Liver (tissue), 9 donors: ENCODE measurements around the gene SELENBP1. TPM values are rescaled to one million over a fixed set of nuclear protein-coding genes. Genes with fewer than 3 reads are reported as not detected.
A peak's percentile ranks its signal among the peaks of the same experiment; 100 is the strongest.
"Not testable (repeated sequence)": the region's sequence is repeated elsewhere in the genome, so short reads cannot be mapped to it uniquely, and the experiment has no call there.

ENCODE experiments used
- DNase-seq: peaks from one replicate; pipeline ENCODE4 v3.0.0-alpha.2; 2017; ENCODE audit warnings: low spot score
- H3K27ac ChIP-seq, 2 donors: one replicate each; pipeline ENCODE4 v1.7.0; 2013; ENCODE audit warnings: inconsistent platforms in 2 of 2, low read length in 2 of 2, control low read depth in 1 of 2, low read depth in 1 of 2, mild to moderate bottlenecking in 1 of 2
- H3K27me3 ChIP-seq, 4 donors: one replicate each; pipeline versions ENCODE4 v1.6.1 to v1.7.0; 2013; ENCODE audit warnings: low read length in 3 of 4, inconsistent platforms in 1 of 4, mild to moderate bottlenecking in 1 of 4, moderate library complexity in 1 of 4; ENCODE audit not compliant: control insufficient read depth in 4 of 4, insufficient read depth in 4 of 4
- H3K36me3 ChIP-seq, 4 donors: one replicate each; pipeline versions ENCODE4 v1.6.1 to v1.7.0; 2013; ENCODE audit warnings: low read length in 3 of 4, mild to moderate bottlenecking in 3 of 4, low read depth in 1 of 4, moderate library complexity in 1 of 4; ENCODE audit not compliant: control insufficient read depth in 4 of 4, insufficient read depth in 3 of 4
- H3K4me1 ChIP-seq, 4 donors: one replicate each; pipeline versions ENCODE4 v1.6.1 to v1.7.0; 2013; ENCODE audit warnings: low read length in 3 of 4, mild to moderate bottlenecking in 3 of 4, moderate library complexity in 1 of 4; ENCODE audit not compliant: control insufficient read depth in 4 of 4, insufficient read depth in 4 of 4
- H3K4me3 ChIP-seq, 3 donors: one replicate each; pipeline versions ENCODE4 v1.6.1 to v1.7.0; 2013; ENCODE audit warnings: low read length in 3 of 3, control low read depth in 1 of 3, low read depth in 1 of 3, mild to moderate bottlenecking in 1 of 3
- H3K9ac ChIP-seq, 2 donors: one replicate each; pipeline ENCODE4 v1.7.0; 2013; ENCODE audit warnings: low read length in 2 of 2, mild to moderate bottlenecking in 2 of 2, moderate library complexity in 2 of 2, control low read depth in 1 of 2, low read depth in 1 of 2
- H3K9me3 ChIP-seq, 4 donors: one replicate each; pipeline versions ENCODE4 v1.6.1 to v1.7.0; 2013; ENCODE audit warnings: low read length in 3 of 4; ENCODE audit not compliant: control insufficient read depth in 4 of 4
- EGR1 ChIP-seq, 2 donors: IDR thresholded peaks; 2 replicates each; pipeline ENCODE4 v1.6.1; 2016 to 2018; ENCODE audit warnings: antibody characterized with exemption in 2 of 2, low read depth in 2 of 2
- FOXA1 ChIP-seq: IDR thresholded peaks from 2 replicates; pipeline ENCODE4 v1.6.1; 2016; ENCODE audit warnings: antibody characterized with exemption
- FOXA2 ChIP-seq: IDR thresholded peaks from 2 replicates; pipeline ENCODE4 v1.6.1; 2016; ENCODE audit warnings: antibody characterized with exemption
- GABPA ChIP-seq, 2 donors: IDR thresholded peaks in 1 of 2; conservative IDR thresholded peaks in 1 of 2; 2 replicates each; pipeline ENCODE4 v1.6.1; 2016; ENCODE audit warnings: antibody characterized with exemption in 2 of 2, mild to moderate bottlenecking in 1 of 2, moderate library complexity in 1 of 2
- HNF4A ChIP-seq, 2 donors: conservative IDR thresholded peaks; 2 replicates each; pipeline ENCODE4 v1.6.1; 2016; ENCODE audit warnings: antibody characterized with exemption in 2 of 2, mild to moderate bottlenecking in 2 of 2
- HNF4G ChIP-seq: IDR thresholded peaks from 2 replicates; pipeline ENCODE4 v1.6.1; 2016; ENCODE audit warnings: antibody characterized with exemption
- JUND ChIP-seq, 2 donors: IDR thresholded peaks; 2 replicates each; pipeline ENCODE4 v1.6.1; 2016; ENCODE audit warnings: antibody characterized with exemption in 2 of 2
- NR2F2 ChIP-seq: IDR thresholded peaks from 2 replicates; pipeline ENCODE4 v1.6.1; 2016; ENCODE audit warnings: antibody characterized with exemption
- RAD21 ChIP-seq, 2 donors: IDR thresholded peaks; 2 replicates each; pipeline ENCODE4 v1.6.1; 2016; ENCODE audit warnings: antibody characterized with exemption in 2 of 2, mild to moderate bottlenecking in 2 of 2
- RXRA ChIP-seq, 2 donors: IDR thresholded peaks; 2 replicates each; pipeline ENCODE4 v1.6.1; 2017 to 2018; ENCODE audit warnings: antibody characterized with exemption in 2 of 2, mild to moderate bottlenecking in 1 of 2
- SP1 ChIP-seq: IDR thresholded peaks from 2 replicates; pipeline ENCODE4 v1.6.1; 2018; ENCODE audit warnings: antibody characterized with exemption, mild to moderate bottlenecking
- TAF1 ChIP-seq: conservative IDR thresholded peaks from 2 replicates; pipeline ENCODE4 v1.6.1; 2016; ENCODE audit warnings: antibody characterized with exemption, mild to moderate bottlenecking
- YY1 ChIP-seq: IDR thresholded peaks from 2 replicates; pipeline ENCODE4 v1.6.1; 2016; ENCODE audit warnings: antibody characterized with exemption, mild to moderate bottlenecking
- WGBS: extraction: QIAGEN DNeasy Blood & Tissue Kit; methylation state at CpG from one replicate; pipeline ENCODE4 v1.1.7; 2013; 5-methylcytosine and 5-hydroxymethylcytosine counted together
- polyA plus RNA-seq, 2 donors: library from polyadenylated mRNA; stranded (reverse) in 1 of 2; unstranded in 1 of 2; fragments of 200-250 nt in 1 of 2; fragments of >200 nt in 1 of 2; fragmentation: Nextera tagmentation in 1 of 2; extraction: Ambion mirVana in 1 of 2; gene quantifications; one replicate each; pipeline versions ENCODE4 v1.2.1 to v1.2.3, GENCODE V29; 2013 to 2015
- total RNA-seq, 2 donors: library from RNA; depleted of rRNA; stranded (reverse); fragments of >200 nt; gene quantifications; one replicate each; pipeline ENCODE4 v1.2.3, GENCODE V29; 2014
- TF ChIP-seq, protein P1 (sequence below): IDR thresholded peaks from 2 replicates; pipeline ENCODE4 v1.6.1; 2016; ENCODE audit warnings: antibody characterized with exemption
- TF ChIP-seq, protein P2 (sequence below): IDR thresholded peaks from 2 replicates; pipeline ENCODE4 v1.6.1; 2016; ENCODE audit warnings: antibody characterized with exemption
- TF ChIP-seq, protein P3 (sequence below): fragments of 150-350 bp; IDR thresholded peaks from 2 replicates; pipeline ENCODE4 v1.5.1; 2017; ENCODE audit warnings: improper control_type of control experiment, low read depth, low read length; ENCODE audit not compliant: missing input control
- TF ChIP-seq, protein P4 (sequence below): IDR thresholded peaks from 2 replicates; pipeline ENCODE4 v1.6.1; 2016; ENCODE audit warnings: antibody characterized with exemption, mild to moderate bottlenecking
- TF ChIP-seq, protein P5 (sequence below): IDR thresholded peaks from 2 replicates; pipeline ENCODE4 v1.6.1; 2016; ENCODE audit warnings: antibody characterized with exemption
- donor health status: healthy.
- donor health status: healthy.
- donor health status: healthy.
- donor health status: healthy.
- donor health status: healthy.

The SELENBP1 gene
- total and polyA plus RNA-seq, 4 donors = 141 to 387 (median 181) TPM

DNA sequence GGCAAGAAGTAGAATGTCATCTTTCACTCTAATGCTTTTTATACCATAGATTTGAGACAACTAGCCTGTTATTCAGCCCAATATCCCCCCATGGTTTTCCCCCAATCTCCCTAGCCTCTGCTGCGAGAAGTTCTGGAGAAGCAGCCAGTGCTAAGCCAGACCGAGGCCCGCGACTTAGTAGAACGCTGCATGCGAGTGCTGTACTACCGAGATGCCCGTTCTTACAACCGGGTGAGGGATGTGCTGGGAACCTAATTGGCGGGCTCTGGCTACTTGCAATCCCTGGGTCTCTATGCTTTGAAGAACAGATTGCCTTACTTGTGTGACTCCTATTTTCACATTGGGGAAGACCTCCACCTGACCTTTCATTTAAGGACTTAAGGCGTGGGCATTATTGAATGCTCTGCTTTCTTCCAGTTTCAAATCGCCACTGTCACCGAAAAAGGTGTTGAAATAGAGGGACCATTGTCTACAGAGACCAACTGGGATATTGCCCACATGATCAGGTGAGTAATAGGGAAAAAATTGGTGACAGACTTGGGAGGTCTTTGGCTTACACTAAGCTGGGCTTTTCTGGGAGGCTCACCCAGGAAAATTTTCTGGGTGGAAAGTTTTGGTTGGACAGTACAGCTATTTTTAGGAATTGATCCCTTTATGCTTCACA is 28.8 kb upstream of the SELENBP1 start (continued):
- TF ChIP-seq YY1 (no peak), HNF4A (conservative IDR thresholded peaks at IDR 0.05) (no peak)
- TF ChIP-seq, protein P1, sequence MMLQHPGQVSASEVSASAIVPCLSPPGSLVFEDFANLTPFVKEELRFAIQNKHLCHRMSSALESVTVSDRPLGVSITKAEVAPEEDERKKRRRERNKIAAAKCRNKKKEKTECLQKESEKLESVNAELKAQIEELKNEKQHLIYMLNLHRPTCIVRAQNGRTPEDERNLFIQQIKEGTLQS = no peak

DNA sequence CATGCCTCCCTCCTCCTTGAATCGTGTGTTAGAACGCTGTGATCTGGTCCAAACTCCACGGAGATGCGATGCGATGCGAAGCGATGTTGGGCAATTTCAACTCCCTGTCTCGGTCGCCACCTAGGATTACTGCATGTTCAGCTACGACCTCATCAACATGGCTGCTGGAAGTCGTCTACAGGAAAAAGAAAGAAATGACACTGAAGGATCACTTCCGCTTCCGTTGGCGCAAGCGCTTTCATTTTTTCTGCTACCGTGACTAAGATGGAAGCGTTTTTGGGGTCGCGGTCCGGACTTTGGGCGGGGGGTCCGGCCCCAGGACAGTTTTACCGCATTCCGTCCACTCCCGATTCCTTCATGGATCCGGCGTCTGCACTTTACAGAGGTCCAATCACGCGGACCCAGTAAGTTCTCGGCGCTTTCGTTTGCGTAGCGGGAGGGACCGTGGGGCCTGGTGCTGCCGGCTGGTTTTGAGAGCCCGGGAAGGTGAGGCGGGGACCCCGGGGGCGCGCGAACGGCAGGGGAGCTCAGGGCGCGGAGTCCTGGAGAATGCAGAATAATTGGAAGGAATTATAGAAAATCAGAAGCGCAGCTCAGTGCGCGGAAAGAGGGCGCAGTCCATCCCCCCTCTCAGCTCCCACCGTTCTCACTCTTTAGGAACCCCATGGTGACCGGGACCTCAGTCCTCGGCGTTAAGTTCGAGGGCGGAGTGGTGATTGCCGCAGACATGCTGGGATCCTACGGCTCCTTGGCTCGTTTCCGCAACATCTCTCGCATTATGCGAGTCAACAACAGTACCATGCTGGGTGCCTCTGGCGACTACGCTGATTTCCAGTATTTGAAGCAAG is 27.0 kb upstream of the SELENBP1 start, which contains the start of gene PSMB4:
TSS of gene PSMB4 (plus strand) at position 250 of the 848 bp plus-strand sequence. CDS start at position 265, 15 bp downstream.
- Histone ChIP-seq H3K9ac (peak within 1 kb of the TSS; percentile 64 to 79), H3K9me3 (no peaks in the 10 kb centered on the region), H3K4me3 (peak within 1 kb of the TSS; percentile 73 to 93 (median 86)), H3K4me1 (peaks cover 2 to 31% (median 25%) of the 10 kb centered on the region in 4 donors), H3K27ac (peak within 1 kb of the TSS; percentile 84 to 86), H3K27me3 (no peaks in the 10 kb centered on the region), H3K36me3 (peaks cover 4 to 27% (median 23%) of the 10 kb centered on the region in 4 donors)
- WGBS = under 1% methylated on average over 63 of the region's 63 CpGs
- peak; percentile 82 for DNase-seq
- TF ChIP-seq RAD21 (IDR thresholded peaks at IDR 0.05) = peak; percentile 74 to 75
- peak; percentile 47 to 82 for TF ChIP-seq RXRA (IDR thresholded peaks at IDR 0.05)
- peak; percentile 48 for TF ChIP-seq HNF4G
- TF ChIP-seq JUND (IDR thresholded peaks at IDR 0.05) = peak; percentile 12 to 68
- TF ChIP-seq, protein P2, sequence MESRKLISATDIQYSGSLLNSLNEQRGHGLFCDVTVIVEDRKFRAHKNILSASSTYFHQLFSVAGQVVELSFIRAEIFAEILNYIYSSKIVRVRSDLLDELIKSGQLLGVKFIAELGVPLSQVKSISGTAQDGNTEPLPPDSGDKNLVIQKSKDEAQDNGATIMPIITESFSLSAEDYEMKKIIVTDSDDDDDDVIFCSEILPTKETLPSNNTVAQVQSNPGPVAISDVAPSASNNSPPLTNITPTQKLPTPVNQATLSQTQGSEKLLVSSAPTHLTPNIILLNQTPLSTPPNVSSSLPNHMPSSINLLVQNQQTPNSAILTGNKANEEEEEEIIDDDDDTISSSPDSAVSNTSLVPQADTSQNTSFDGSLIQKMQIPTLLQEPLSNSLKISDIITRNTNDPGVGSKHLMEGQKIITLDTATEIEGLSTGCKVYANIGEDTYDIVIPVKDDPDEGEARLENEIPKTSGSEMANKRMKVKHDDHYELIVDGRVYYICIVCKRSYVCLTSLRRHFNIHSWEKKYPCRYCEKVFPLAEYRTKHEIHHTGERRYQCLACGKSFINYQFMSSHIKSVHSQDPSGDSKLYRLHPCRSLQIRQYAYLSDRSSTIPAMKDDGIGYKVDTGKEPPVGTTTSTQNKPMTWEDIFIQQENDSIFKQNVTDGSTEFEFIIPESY = no peak
- TF ChIP-seq NR2F2 = peak; percentile 33
- TF ChIP-seq YY1 = peak; percentile 99
- TF ChIP-seq, protein P3, sequence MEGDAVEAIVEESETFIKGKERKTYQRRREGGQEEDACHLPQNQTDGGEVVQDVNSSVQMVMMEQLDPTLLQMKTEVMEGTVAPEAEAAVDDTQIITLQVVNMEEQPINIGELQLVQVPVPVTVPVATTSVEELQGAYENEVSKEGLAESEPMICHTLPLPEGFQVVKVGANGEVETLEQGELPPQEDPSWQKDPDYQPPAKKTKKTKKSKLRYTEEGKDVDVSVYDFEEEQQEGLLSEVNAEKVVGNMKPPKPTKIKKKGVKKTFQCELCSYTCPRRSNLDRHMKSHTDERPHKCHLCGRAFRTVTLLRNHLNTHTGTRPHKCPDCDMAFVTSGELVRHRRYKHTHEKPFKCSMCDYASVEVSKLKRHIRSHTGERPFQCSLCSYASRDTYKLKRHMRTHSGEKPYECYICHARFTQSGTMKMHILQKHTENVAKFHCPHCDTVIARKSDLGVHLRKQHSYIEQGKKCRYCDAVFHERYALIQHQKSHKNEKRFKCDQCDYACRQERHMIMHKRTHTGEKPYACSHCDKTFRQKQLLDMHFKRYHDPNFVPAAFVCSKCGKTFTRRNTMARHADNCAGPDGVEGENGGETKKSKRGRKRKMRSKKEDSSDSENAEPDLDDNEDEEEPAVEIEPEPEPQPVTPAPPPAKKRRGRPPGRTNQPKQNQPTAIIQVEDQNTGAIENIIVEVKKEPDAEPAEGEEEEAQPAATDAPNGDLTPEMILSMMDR = peak; percentile 19
- TF ChIP-seq TAF1 = peak; percentile 56
- no peak for TF ChIP-seq EGR1 (IDR thresholded peaks at IDR 0.05; ENCODE audit: low read depth in 2 of 2)
- TF ChIP-seq FOXA2 = peak; percentile 44
- peak; percentile 34 for TF ChIP-seq FOXA1
- TF ChIP-seq, protein P1 = no peak
- peak; percentile 52 to 81 for TF ChIP-seq HNF4A (conservative IDR thresholded peaks at IDR 0.05)
- peak; percentile 72 for TF ChIP-seq SP1
- TF ChIP-seq, protein P4, sequence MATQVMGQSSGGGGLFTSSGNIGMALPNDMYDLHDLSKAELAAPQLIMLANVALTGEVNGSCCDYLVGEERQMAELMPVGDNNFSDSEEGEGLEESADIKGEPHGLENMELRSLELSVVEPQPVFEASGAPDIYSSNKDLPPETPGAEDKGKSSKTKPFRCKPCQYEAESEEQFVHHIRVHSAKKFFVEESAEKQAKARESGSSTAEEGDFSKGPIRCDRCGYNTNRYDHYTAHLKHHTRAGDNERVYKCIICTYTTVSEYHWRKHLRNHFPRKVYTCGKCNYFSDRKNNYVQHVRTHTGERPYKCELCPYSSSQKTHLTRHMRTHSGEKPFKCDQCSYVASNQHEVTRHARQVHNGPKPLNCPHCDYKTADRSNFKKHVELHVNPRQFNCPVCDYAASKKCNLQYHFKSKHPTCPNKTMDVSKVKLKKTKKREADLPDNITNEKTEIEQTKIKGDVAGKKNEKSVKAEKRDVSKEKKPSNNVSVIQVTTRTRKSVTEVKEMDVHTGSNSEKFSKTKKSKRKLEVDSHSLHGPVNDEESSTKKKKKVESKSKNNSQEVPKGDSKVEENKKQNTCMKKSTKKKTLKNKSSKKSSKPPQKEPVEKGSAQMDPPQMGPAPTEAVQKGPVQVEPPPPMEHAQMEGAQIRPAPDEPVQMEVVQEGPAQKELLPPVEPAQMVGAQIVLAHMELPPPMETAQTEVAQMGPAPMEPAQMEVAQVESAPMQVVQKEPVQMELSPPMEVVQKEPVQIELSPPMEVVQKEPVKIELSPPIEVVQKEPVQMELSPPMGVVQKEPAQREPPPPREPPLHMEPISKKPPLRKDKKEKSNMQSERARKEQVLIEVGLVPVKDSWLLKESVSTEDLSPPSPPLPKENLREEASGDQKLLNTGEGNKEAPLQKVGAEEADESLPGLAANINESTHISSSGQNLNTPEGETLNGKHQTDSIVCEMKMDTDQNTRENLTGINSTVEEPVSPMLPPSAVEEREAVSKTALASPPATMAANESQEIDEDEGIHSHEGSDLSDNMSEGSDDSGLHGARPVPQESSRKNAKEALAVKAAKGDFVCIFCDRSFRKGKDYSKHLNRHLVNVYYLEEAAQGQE = peak; percentile 73
- TF ChIP-seq, protein P5, sequence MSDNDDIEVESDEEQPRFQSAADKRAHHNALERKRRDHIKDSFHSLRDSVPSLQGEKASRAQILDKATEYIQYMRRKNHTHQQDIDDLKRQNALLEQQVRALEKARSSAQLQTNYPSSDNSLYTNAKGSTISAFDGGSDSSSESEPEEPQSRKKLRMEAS = peak; percentile 43
- peak; percentile 97 to 99 for TF ChIP-seq GABPA (IDR thresholded peaks at IDR 0.05 in 1 of 2, conservative IDR thresholded peaks at IDR 0.05 in 1 of 2)

DNA sequence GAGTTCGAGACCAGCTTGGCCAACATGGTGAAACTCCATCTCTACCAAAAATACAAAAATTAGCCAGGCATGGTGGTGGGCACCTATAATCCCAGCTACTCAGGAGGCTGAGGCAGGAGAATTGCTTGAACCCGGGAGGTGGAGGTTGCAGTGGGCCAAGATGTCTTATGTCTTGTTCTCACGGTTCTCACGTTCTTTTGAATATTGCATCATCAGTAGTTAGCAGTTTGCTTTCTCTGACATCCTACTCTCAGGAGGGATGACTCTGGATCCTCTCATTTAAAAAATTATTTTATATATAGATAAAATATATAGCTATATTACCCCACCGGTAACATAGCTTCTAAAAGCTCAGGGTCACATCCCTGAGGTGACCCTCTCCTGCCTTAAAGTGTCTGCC is 23.8 kb upstream of the SELENBP1 start:
- DNase-seq, H3K27ac ChIP-seq, H3K27me3 ChIP-seq, H3K4me3 ChIP-seq, H3K9ac ChIP-seq, H3K36me3 ChIP-seq, H3K9me3 ChIP-seq: not testable (repeated sequence)
- 90% methylated on average over 5 of the region's 5 CpGs for WGBS
- peaks cover under 1 to 15% (median 13%) of the 10 kb centered on the region in 4 donors for H3K4me1 ChIP-seq
